SU-DHL-6 (cell line): Measurements from ENCODE around the gene VENTX.

Source experiments
- H2AFZ ChIP-seq: fragments of 200-600 bp; sonication (generic); 2 replicates; pipeline ENCODE4 v1.6.1; 2014; ENCODE audit warnings: low read depth, mild to moderate bottlenecking, moderate library complexity, mixed read lengths, antibody characterized with exemption, low read length; ENCODE audit not compliant: severe bottlenecking
- H3F3A ChIP-seq: fragments of 200-600 bp; shearing (Covaris generic); 2 replicates; pipeline ENCODE4 v1.6.0; 2016; ENCODE audit warnings: antibody characterized with exemption, mild to moderate bottlenecking; ENCODE audit not compliant: insufficient read depth
- H3K27ac ChIP-seq: fragments of 200-600 bp; sonication (generic); 2 replicates; pipeline ENCODE4 v1.5.1; 2016; ENCODE audit warnings: low read depth, mild to moderate bottlenecking, low read length, moderate library complexity, mixed read lengths
- H3K27me3 ChIP-seq: fragments of 200-600 bp; sonication (generic), shearing (Covaris generic); 2 replicates; pipeline ENCODE4 v1.6.0; 2014; ENCODE audit warnings: mild to moderate bottlenecking, low read length
- H3K36me3 ChIP-seq: fragments of 200-600 bp; sonication (generic); 2 replicates; pipeline ENCODE4 v1.6.1; 2014; ENCODE audit warnings: mild to moderate bottlenecking, low read length, mixed read lengths
- H3K4me2 ChIP-seq: fragments of 300-600, 200-600 bp; shearing (Covaris generic), sonication (generic); 2 replicates; pipeline ENCODE4 v1.6.0; 2014; ENCODE audit warnings: low read length, low read depth, mild to moderate bottlenecking; ENCODE audit not compliant: poor library complexity, severe bottlenecking
- H3K4me3 ChIP-seq: fragments of 200-600 bp; sonication (generic); 2 replicates; pipeline ENCODE4 v1.5.1; 2014; ENCODE audit warnings: antibody characterized with exemption, low read length, mild to moderate bottlenecking, mixed read lengths; ENCODE audit not compliant: insufficient read depth, poor library complexity, severe bottlenecking
- H3K79me2 ChIP-seq: fragments of 200-600 bp; sonication (generic); 2 replicates; pipeline ENCODE4 v1.6.1; 2014; ENCODE audit warnings: mild to moderate bottlenecking, low read length, moderate library complexity; ENCODE audit not compliant: insufficient read depth
- H3K9ac ChIP-seq: fragments of 200-600 bp; sonication (generic); 2 replicates; pipeline ENCODE4 v1.7.0; 2014; ENCODE audit warnings: mild to moderate bottlenecking, low read length
- H3K9me2 ChIP-seq: fragments of 200-600 bp; sonication (generic); replicated peaks from 2 replicates; pipeline ENCODE4 v1.6.1; 2014; ENCODE audit warnings: low read length; ENCODE audit not compliant: insufficient read depth
- H3K9me3 ChIP-seq: fragments of 200-600 bp; sonication (generic); 2 replicates; pipeline ENCODE4 v1.6.1; 2014; ENCODE audit warnings: low read length, mixed read lengths; ENCODE audit not compliant: insufficient read depth
- H4K20me1 ChIP-seq: fragments of 200-600 bp; sonication (generic); 2 replicates; pipeline ENCODE4 v1.6.1; 2014; ENCODE audit warnings: low read depth, mild to moderate bottlenecking, antibody characterized with exemption, low read length, moderate library complexity, mixed read lengths
- EZH2phosphoT487 ChIP-seq: fragments of 200-600 bp; sonication (generic), shearing (Covaris generic); conservative IDR thresholded peaks from 2 replicates; pipeline ENCODE4 v1.6.1; 2018; ENCODE audit warnings: mild to moderate bottlenecking, antibody characterized with exemption, low read length, moderate library complexity, mixed read lengths
- TF ChIP-seq, protein P1 (sequence below): fragments of 200-600 bp; sonication (generic); IDR thresholded peaks from one replicate; pipeline ENCODE4 v1.5.1; 2017; ENCODE audit warnings: antibody characterized with exemption, mild to moderate bottlenecking, low read length, moderate library complexity; ENCODE audit not compliant: insufficient read depth, poor library complexity, severe bottlenecking

Gene VENTX

GRCh38 chr10:133268532-133268931 lies 30.9 kb downstream of the VENTX start:
- Histone ChIP-seq H3F3A (no peaks in the 10 kb centered on the region), H3K27ac (no peak overlapping the region), H3K9ac (no peak overlapping the region), H3K27me3 (no peaks in the 10 kb centered on the region), H3K9me2 (no peaks in the 10 kb centered on the region), H3K4me3 (no peak overlapping the region), H3K36me3 (no peaks in the 10 kb centered on the region), H3K4me2 (no peak overlapping the region), H3K9me3 (no peaks in the 10 kb centered on the region), H2AFZ (no peak overlapping the region), H4K20me1 (no peaks in the 10 kb centered on the region), H3K79me2 (no peaks in the 10 kb centered on the region)
- TF ChIP-seq, protein P1, sequence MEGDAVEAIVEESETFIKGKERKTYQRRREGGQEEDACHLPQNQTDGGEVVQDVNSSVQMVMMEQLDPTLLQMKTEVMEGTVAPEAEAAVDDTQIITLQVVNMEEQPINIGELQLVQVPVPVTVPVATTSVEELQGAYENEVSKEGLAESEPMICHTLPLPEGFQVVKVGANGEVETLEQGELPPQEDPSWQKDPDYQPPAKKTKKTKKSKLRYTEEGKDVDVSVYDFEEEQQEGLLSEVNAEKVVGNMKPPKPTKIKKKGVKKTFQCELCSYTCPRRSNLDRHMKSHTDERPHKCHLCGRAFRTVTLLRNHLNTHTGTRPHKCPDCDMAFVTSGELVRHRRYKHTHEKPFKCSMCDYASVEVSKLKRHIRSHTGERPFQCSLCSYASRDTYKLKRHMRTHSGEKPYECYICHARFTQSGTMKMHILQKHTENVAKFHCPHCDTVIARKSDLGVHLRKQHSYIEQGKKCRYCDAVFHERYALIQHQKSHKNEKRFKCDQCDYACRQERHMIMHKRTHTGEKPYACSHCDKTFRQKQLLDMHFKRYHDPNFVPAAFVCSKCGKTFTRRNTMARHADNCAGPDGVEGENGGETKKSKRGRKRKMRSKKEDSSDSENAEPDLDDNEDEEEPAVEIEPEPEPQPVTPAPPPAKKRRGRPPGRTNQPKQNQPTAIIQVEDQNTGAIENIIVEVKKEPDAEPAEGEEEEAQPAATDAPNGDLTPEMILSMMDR = no peak
- no peak for TF ChIP-seq EZH2phosphoT487

DNA sequence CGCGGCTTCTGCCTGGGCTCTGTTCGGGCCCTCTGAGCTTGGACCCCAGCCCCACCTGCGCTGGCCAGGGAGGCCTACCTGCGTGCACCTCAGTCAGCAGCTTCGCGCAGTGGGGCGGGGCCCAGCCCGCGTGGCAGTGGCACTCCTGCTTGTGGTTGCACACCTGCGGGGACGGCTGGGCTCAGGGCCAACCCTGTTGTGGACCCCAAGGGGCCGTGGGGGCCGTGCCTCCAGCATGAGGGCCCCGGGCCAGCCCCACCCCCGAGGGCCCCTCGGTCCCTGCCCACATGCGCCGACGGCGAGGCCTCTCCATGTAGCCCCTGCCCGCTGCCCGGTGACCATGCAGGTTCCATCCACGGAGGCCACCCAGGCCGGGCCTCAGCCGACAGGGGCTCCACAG lies 31.7 kb downstream of the VENTX start:
- no peaks in the 10 kb centered on the region for H3K27me3 ChIP-seq
- H3K4me3 ChIP-seq = no peak overlapping the region
- no peak overlapping the region for H3K9ac ChIP-seq
- no peaks in the 10 kb centered on the region for H3K79me2 ChIP-seq
- no peaks in the 10 kb centered on the region for H3K36me3 ChIP-seq
- H3F3A ChIP-seq = no peaks in the 10 kb centered on the region
- no peak overlapping the region for H3K4me2 ChIP-seq
- H2AFZ ChIP-seq = no peak overlapping the region
- H3K9me3 ChIP-seq = no peaks in the 10 kb centered on the region
- no peaks in the 10 kb centered on the region for H3K9me2 ChIP-seq
- no peak for TF ChIP-seq EZH2phosphoT487
- TF ChIP-seq, protein P1 = no peak
- no peaks in the 10 kb centered on the region for H4K20me1 ChIP-seq
- H3K27ac ChIP-seq = no peak overlapping the region

DNA sequence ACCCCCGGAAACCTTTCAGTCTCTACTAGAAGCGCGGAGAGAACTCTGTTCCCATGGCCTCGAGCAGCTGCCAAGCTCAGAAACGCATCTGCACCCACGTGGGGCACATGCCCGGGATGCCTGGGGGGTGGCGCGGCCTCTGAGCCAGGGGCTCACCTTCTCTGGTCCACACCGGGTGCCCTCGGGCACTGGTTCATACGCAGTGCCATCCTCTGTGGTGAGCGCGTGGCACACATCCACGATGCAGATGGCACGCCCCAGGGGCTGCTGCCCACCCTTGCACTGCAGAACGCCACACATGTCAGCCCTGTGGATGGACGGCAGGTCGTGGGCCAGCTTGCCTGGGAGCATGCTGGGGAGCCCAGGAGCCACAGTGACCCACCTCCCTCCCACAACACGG lies 32.5 kb downstream of the VENTX start:
- Histone ChIP-seq H2AFZ (no peak overlapping the region), H3K9me2 (no peaks in the 10 kb centered on the region), H4K20me1 (no peaks in the 10 kb centered on the region)

More for the DNA sequence above, 32.5 kb downstream of the VENTX start:
- Histone ChIP-seq H3K4me2 (no peak overlapping the region), H3K9me3 (no peaks in the 10 kb centered on the region), H3F3A (no peaks in the 10 kb centered on the region), H3K9ac (no peak overlapping the region), H3K27ac (no peak overlapping the region), H3K27me3 (no peaks in the 10 kb centered on the region), H3K36me3 (no peaks in the 10 kb centered on the region), H3K79me2 (no peaks in the 10 kb centered on the region), H3K4me3 (no peak overlapping the region)
- no peak for TF ChIP-seq EZH2phosphoT487
- TF ChIP-seq, protein P1 = no peak
